GM19043 (cell line): Measurements from ENCODE around the gene USP10.
A peak's percentile ranks its signal among the peaks of the same experiment; 100 is the strongest.
"Not testable (repeated sequence)": the region's sequence is repeated elsewhere in the genome, so short reads cannot be mapped to it uniquely, and the experiment has no call there.

Experiments
- ATAC-seq: cut with Tn5 transposase; IDR thresholded peaks from one replicate; pipeline ENCODE4 v1.9.1; 2021; ENCODE audit warnings: low read depth; ENCODE audit not compliant: unreplicated experiment

USP10 gene

DNA sequence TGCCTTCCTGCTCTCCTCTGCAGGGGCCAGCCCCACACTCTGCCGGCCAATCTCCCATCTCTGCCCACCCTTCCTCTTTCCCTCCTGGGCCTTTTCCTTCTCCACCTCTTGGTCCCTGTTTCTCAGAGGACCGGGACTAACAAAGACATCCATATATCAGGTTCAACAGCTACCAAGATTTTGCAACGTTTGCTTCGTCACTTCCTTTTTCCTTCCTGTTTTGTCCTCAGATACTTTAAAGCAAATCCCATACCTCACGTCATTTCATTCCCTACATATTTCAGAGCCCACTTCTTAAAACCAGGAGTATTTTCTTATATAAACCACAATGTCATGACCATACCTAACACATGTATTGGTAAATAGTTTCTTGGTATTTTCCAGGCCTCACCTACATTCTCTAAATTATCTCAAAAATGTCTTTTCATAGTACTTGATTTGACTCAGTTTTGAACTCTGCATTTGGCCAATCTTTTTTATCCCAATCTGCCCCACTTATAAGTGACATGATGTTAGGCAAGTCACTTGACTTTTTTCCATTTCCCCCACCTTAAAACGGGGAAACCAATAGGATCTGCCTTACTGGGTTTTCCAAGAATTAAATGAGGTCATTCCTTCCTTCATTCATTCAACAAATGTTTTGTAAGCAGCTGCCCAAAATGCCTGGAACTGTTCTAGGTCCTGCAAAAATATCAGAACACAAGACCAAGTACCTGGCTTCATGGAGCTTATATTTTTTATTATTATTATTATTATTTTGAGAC lies 7.2 kb upstream of the USP10 start:
- no peak for ATAC-seq

DNA sequence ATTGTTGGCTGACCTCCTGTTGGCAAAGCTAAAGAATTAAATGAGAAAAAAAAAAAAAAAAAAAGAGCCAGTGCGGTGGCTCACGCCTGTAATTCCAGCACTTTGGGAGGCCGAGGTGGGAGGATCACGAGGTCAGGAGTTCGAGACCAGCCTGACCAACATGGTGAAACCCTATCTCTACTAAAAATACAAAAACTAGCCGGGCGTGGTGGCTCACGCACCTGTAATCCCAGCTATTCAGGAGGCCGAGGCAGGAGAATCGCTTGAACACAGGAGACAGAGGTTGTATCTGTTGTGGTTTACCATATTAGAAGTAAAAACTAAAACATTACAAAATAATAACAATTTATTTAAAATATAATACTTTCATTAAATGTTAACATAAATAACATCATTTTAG lies 5.9 kb upstream of the USP10 start:
- not testable (repeated sequence) for ATAC-seq

DNA sequence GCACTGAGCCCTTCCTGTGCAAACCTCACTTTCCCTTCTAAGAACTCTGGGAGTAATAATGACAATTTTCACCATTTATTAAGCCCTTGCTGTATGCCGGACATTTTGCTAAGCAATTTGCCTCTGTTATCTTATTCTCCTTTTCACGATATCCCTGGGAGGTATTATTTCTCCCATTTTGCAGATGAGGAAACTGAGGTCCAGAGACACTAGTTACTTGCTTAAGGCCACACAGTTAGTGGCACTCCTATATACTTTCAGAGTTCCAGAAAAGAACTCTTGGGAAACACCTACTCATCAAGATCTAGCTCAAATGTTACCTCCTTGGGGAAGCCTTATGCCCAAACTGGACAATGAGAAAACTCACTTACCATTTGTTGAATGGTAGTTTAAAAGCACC lies 4.8 kb upstream of the USP10 start:
- ATAC-seq, result no peak

DNA sequence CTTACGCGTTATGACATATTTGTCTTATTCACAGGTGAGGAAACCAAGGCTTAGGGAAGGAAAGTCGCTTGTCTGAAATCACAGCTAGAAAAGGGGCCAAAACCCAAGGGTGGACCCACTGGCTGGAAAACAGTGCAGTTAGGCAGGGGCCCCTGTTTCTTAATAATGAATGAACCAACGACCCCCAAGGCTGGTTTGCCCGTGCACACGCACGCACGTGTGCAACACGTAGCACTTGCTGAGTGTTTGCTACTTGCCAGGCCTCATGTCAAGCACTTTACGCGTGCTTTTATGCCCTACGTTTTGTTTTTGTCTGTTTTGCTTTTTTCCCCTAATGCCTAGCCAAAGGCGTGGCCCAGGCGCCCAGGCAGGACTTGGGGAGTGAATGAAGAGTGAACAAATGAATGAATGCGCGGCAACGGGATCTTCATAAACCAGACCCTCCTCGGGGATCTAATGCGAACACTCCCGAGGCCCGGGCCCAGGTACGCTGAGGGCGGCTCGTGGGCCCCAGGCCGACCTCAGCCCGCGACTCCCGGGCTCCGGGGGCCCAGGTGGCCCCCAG lies 571 bp upstream of the USP10 start:
- ATAC-seq, result no peak

DNA sequence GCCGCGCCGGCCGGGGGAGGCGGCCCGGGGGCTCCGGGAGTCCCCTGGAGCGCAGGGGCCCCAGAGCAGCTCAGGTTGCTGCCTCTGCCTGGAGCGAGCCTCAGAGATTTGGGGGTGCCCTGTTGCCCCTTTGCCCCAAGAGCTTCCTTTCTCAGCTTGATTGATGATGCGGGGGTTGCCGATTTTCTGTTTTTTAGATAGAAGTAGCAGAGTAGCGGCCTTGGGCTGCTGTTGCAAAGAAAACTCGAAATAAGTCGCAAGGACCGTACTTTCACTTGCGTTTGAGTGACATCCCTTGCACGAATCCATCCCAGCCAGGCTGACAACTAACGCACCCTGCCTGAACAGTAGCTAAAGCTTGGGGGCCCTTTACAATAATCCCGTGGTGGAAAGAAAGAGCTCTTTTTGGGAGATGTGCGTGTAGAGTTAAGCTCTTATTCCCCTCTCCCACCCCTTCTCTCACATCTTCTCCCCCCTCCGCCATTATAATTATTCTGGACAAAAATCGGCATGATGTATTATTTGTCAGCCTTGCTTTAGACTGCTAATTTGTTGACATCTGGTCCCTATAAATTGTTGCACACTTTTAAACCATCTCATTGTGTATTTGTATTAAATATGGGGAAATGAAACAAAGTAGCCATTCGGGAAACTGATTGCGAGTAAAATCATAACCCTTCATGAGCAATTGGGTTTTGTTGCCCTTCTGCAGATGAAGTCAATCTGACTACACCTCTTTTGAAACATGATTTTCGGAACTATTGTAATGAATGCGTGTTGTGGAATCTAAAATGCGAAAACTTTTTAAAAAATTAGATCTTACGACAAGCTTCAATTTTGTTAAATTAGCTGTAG lies 873 bp downstream of the USP10 start:
- ATAC-seq, result peak; percentile 25

DNA sequence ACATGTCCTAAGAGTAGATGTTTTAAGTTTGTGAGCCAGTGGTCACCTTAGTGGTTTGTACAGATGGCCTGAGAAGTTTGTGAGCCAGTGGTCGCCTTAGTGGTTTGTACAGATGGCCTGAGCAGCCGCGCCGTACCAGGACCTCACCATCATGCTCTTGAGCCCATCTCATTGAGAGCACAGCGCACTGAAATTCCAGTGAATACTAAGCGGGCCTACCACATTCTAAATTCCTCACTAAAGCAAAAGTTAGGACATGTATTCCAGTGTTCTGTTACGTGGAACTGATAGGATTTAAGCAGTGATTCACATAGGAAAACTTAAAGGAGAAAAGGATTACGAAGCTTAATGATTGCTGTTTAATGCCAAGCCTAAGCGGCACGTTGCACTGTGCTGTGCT lies 3.9 kb downstream of the USP10 start:
- ATAC-seq, result no peak

DNA sequence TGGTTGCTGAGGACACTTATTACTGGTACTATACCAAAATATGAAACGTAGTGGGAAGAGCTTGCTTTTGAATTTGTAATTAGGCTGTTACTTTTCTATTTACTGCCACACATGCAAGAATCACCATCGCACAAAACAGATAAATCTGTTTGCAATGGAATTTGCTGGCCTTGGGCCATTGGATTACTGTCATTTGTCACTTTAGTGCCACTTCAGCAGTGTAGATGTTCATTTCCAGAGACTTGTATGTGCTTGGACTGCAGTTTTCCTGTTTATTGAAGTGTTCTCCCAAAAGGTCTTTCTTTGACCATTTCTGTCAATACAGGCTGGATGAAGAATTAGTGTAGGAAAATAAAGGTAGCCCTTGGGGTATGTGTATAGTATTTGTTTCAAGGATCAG lies 4.5 kb downstream of the USP10 start:
- ATAC-seq, result no peak

DNA sequence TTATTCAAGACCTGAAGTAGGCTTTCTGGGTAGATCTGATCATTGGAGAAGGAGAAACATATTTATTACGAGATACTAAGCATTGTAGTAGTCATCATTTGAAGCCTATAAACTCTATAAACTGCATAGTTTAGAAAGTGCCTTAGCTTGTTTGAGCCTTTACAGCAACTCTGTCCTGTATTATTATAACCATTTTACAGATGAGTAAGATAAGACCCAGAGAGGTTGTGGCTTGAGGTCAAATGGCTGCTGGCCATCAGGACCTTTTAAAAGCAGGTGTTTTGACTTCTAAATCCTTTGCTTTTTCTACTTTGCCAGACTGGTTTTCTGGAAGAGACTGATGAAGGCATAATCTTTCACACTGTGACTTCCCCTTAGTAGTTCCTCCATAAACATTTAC lies 7.1 kb downstream of the USP10 start:
- ATAC-seq, result no peak

DNA sequence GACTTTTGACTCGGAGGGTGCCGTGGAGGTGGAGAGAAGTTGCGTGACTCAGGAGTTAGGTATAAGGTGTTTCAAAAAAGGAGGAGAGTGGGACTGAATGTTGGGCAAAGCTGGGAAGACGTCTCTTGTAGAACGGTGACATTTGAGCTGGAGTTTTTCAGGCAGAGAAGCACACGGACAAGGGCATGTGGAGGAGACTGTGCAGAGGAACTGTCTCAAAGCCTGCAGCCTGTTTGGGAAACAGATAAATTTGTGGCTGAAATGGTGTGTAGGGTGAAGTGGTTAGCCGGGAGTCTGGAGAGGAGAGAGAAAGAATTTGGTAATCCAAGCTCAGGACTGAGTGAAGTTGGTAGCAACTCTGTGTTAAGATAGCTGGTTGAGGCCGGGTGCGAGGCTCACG lies 9.8 kb downstream of the USP10 start:
- no peak for ATAC-seq

DNA sequence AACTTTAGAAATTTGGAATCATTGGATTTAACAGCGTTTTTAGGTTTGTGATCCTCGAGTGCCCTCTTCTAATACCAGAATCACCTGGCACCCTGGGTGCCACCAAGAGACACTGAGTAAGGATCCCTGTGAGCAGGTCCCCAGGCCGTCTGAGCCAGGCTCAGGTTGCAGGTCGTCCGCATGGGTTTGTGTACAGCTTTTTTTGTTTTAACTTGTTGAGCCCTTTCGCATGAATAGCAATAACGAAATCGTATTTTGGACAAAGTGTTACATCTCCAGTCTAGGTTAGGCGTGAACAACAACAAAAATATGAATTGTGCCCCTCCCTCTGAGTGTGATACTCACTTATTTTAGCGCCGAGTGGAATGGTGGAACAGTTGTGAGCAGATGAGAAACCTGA lies 10.9 kb downstream of the USP10 start:
- no peak for ATAC-seq

DNA sequence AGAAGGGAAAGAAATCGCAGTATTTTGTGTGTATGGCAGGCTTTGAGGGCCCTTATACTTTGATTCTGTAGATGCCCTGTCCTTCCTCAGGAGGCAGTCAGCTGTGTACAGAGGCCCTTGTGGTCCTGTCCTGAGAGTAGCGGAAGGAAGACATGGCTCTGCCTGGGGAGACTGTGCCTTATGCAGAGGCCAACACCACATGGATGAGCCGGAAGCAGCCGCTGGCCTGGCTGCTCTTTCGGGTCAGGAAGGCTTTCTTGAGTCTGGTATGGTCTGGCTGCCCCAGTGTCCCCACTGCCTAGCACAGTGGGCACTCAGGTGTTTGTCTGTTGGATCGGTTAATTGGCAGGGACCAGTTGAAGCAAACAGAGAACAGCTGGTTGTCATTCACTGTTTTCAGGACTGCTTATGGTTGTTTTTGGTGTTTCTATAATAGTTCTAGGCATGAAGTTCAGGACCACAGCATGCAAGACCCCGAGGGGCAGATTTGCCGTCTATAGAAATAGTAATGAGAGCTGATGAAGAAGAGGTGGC lies 12.4 kb downstream of the USP10 start:
- ATAC-seq, result no peak

DNA sequence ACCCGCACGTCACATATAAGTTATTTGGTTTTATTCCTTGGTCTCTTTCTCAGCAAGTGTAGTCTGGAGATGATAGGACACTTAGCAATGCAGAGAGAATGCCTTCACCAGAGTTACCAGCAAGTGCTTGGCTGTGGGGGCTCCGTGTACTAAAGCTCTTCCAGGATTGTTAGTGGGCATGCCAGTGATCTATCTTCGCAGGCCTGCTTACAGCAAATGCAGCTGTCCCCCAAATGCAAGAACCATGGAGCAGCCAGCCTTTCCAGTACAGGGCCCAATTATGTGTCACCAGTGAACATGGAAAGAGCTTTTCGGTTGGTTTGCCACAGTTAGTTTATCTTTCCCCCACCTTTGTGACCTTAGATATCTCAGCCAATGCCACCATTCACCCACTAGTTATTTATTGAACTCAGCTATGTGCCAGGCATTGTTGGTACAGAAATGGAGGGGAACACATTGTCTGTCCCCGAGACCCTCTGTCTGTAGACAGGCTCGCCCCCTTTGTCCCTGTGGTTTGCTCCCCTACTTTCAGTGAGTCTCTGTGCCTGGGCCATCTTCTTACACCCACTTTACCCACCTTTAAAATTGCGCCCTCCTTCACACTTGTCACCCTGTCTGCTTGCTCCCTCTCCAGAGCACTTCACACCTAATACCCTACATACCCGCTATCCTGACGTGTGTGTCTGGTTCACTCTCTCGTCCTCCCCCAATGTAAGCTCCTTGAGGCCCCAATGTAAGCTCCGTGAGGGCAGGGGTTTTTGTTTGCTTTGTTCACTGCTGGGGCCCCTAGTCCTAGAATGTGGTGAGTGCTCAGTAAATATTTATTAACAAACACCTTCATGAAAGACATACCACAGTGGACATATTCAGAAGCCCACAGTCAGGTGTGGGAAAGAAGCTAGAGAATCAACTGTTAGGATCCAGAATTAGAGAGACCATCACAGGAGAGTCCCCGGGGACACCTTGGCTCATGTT lies 13.3 kb downstream of the USP10 start:
- ATAC-seq, result no peak

DNA sequence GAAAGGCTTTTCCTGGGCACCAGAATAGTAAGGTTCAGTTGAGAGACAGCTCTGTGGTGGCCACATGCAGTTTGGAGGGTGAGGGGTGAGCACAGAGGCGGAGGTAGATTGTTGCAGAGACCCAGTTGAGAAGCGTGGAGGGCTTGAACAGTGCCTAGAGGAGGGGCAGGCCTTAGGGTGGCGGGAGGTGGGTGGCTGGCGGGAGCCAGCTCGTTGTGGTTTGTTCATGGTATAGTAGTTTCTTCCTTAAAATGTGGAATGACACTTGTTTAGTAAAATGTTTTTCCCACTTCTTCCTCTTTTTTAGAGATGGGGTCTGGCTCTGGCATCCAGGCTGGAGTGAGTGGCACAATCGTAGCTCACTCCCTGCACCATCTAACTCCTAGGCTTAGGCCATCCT lies 14.2 kb downstream of the USP10 start:
- no peak for ATAC-seq

DNA sequence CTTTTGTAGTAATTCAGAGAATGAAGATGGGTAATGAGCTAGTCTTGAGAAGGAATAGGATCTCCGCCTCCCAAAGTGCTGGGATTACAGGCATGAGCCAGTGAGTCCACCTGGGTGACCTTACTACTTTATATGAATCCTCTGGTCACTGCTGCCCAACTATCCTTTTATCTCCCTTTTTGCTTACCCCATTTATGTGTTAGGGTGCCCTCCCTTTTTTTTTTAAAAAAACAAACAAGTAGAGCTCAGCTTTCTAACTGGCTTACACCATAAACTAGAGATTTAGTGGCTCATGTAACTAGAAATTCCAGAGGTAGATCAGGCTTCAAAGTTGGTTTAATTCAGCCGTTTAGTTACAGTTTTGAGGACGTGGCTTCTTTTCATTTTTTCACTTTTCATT lies 15.6 kb downstream of the USP10 start:
- ATAC-seq, result no peak

DNA sequence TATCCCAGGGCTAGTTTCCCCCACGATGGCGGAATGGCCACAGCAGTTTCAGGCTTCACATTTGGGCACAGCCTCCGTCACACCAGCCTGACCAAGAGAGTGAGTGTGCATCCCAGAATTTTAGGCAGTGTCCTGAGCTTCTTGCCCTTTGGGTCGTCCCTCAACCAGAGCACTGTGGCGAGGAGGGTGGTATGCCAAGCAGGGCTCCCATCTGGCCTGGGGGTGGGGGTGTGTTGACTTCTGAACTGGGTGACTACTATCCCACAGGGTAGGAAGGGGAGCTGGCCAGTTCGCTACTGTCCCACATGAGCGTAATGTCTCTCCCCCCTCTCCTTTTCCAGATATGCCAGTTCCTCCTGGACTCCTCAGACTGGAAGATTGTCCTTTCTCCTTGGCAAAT lies 16.1 kb downstream of the USP10 start:
- ATAC-seq, result no peak

DNA sequence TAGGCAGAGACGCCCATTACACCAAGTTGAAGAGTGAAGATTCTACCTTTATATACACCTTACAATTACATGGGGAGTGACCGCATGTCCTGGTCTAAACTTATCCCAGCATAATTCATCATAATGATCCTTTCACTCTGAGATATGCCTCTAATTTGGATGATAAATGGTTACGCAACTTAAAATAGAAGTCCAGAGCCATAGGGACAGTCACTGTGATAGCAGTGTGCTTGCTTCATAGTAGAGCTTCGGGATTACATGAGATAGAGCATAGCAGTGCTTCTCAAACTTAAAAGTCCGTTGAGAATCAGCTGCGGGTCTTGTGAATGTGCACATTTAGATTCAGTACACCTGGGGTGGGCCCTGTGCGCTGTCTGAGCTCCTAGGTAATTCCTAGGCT lies 16.9 kb downstream of the USP10 start:
- ATAC-seq, result no peak

DNA sequence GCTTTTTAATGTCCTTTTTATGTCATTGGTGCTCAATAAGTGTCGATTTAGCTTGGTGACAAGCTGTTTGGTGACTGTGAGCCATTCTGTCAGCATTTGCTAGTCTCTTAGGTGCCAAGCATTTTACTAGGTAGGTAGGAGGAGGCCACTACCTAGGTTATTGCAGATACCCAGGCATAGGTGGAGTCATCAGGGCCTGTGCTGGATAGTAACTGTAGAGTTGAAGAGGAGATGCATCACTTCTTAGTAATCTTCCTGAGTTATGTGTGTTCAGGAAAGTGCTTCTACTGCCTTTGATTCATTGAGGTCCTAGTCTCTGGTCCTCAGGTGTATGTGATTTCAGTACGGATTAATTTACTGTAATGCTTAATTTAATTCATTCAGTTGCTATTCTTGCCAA lies 17.7 kb downstream of the USP10 start:
- no peak for ATAC-seq

DNA sequence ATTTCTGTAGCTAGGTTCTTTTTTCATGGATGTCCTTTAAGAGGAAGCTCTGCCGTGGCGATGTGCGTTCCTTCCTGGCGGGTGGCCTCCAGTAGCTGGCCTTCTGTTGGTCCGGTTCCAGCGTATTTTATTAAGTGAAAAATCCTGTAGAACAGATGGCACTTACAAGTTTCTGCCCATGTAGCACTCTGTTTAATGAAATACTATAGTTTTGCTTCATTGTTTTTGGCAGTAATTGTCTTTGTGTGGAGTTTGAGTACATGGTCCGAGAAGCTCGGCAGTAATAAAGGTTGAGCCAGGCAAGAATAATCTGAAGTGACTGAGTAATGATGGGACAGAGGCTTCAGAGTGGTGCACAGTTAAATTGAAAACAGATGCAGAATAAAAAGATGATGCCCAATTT lies 20.4 kb downstream of the USP10 start:
- no peak for ATAC-seq

DNA sequence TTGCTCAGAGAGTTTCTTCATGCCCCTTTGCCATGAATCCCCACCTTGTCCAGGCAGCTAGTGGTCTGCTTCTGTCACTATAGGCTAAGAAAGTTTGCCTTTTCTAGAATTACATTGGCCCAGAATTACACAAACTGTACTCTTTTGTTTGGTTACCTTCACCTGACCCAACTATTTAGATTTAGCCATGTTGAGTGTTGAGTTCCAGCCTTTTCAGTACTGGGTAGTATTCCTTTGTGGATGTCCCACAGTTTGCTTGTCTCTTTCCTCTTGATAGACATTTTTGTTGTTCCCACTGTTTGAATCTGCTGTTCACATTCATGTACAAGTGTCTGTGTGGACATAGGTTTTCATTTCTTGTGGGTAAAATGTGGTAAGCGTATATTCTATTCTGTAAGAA lies 22.3 kb downstream of the USP10 start:
- ATAC-seq, result no peak

DNA sequence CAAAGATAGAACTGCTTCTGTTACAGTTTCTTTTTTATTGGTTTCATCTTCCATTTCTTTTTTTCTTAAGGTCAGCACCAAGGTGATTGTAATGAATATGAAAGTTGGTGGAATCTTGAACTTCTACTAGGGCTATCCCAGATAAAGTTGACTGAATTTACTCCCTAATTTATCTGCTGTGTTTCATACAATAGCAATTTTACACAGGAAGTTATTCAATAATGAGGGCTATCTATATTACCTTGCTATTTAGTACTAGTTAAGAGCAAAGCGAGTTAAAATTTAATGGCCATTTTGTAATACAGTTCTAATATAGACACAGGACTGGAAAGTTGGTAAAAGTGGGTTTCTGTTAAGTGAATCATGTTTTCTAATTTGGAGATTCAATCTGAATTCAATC lies 24.1 kb downstream of the USP10 start:
- no peak for ATAC-seq
